Posterior vena cava (tissue), 2 donors: ENCODE results near the gene NPR2. TPM values are rescaled to one million over a fixed set of nuclear protein-coding genes. Genes with fewer than 3 reads are reported as not detected.

Experiments used
- DNase-seq: peaks from one replicate; pipeline ENCODE4 v3.0.0-alpha.2; 2020; ENCODE audit warnings: low spot score
- intact Hi-C, 2 donors: fragments of 100-400 bp; cut with DNase I; formaldehyde crosslinking; loops; one replicate each; pipeline versions ENCODE4 v1.14.1 to v1.14.2; 2022 to 2023
- total RNA-seq, 2 donors: library from RNA; stranded (reverse); fragmentation: NEBNext Ultra II Directional; extraction: Animal tissue kit (Norgen Biotek cat#: 25700); gene quantifications; one replicate each; pipeline ENCODE4 v1.2.1, GENCODE V29; 2021
- donor health status: DM: yes; HTN: yes; CAD: no.
- donor health status: DM: yes; HTN: yes; CAD: no.

The NPR2 gene
- total RNA-seq, 2 donors from 2014 or later, result 27.4 to 47.1 TPM

GRCh38 chr9:35818341-35818740, 26.9 kb downstream of the NPR2 start:
- no peak for DNase-seq
- intact Hi-C loops, result loop anchor here in 1 of 2 donors (10.0 kb wide), 1 partner anchor 154 kb away; the partner anchor contains the start of gene ARHGEF39

- intact Hi-C loops, result no loop called here
- no peak for DNase-seq
Observed at GRCh38 chr9:35820076-35820475, 28.7 kb downstream of the NPR2 start.

- intact Hi-C loops, result no loop called here
Observed at GRCh38 chr9:35822926-35823325, 31.5 kb downstream of the NPR2 start.

GRCh38 chr9:35826071-35826701, 34.8 kb downstream of the NPR2 start:
- DNase-seq, result no peak
- intact Hi-C loops, result loop anchor here in 1 of 2 donors (5.0 kb wide), 1 partner anchor 34 kb away; the partner anchor contains the start of gene NPR2

More at GRCh38 chr9:35822926-35823325, 31.5 kb downstream of the NPR2 start:
- DNase-seq, result no peak

GRCh38 chr9:35827486-35827885, 36.1 kb downstream of the NPR2 start:
- no peak for DNase-seq
- intact Hi-C loops, result loop anchor here in 1 of 2 donors (5.0 kb wide), 1 partner anchor 35 kb away; the partner anchor contains the start of gene NPR2

GRCh38 chr9:35828716-35829083, 37.3 kb downstream of the NPR2 start, which contains the start of gene FAM221B:
Gene FAM221B, minus strand, starts transcription at chr9:35828732. Its CDS starts 2,571 bp downstream, at chr9:35826161.
- intact Hi-C loops, result loop anchor here (1.0 to 5.0 kb wide), 2 partner anchors 35 to 36 kb away; partner anchors contain the start of gene NPR2 (in 1 of the 2)

GRCh38 chr9:35829084-35829763, 37.8 kb downstream of the NPR2 start, which contains the start of gene TMEM8B:
Gene TMEM8B, plus strand, starts transcription at chr9:35829228. Its CDS starts 220 bp downstream, at chr9:35829448.
- DNase-seq, result peak; percentile 98
- intact Hi-C loops, result loop anchor here in 1 of 2 donors (5.0 kb wide), 1 partner anchor 37 kb away; the partner anchor contains the start of gene NPR2

More at GRCh38 chr9:35828716-35829083, 37.3 kb downstream of the NPR2 start, which contains the start of gene FAM221B:
- DNase-seq, result no peak

- intact Hi-C loops, result loop anchor here in 1 of 2 donors (5.0 kb wide), 1 partner anchor 37 kb away; the partner anchor contains the start of gene NPR2
- DNase-seq, result no peak
Observed at GRCh38 chr9:35829764-35830096, 38.3 kb downstream of the NPR2 start.

GRCh38 chr9:35831040-35831439, 39.6 kb downstream of the NPR2 start:
- no peak for DNase-seq
- intact Hi-C loops, result no loop called here

- intact Hi-C loops, result no loop called here
- no peak for DNase-seq
Observed at GRCh38 chr9:35832814-35833213, 41.4 kb downstream of the NPR2 start.

GRCh38 chr9:35834260-35835215, 43.1 kb downstream of the NPR2 start:
- intact Hi-C loops, result no loop called here

GRCh38 chr9:35835216-35835632, 43.8 kb downstream of the NPR2 start:
- intact Hi-C loops, result no loop called here
- DNase-seq, result peak; percentile 74

More at GRCh38 chr9:35834260-35835215, 43.1 kb downstream of the NPR2 start:
- DNase-seq, result peak; percentile 36

GRCh38 chr9:35835766-35836165, 44.4 kb downstream of the NPR2 start:
- DNase-seq, result no peak
- intact Hi-C loops, result no loop called here

- intact Hi-C loops, result no loop called here
Observed at GRCh38 chr9:35836595-35836994, 45.2 kb downstream of the NPR2 start.

GRCh38 chr9:35839926-35840325, 48.5 kb downstream of the NPR2 start:
- intact Hi-C loops, result loop anchor here in 1 of 2 donors (10.0 kb wide), 1 partner anchor 735 kb away; the partner anchor contains the start of gene STOML2
- DNase-seq, result peak; percentile 45

More at GRCh38 chr9:35836595-35836994, 45.2 kb downstream of the NPR2 start:
- peak; percentile 25 for DNase-seq

- DNase-seq, result peak; percentile 50
- intact Hi-C loops, result loop anchor here in 1 of 2 donors (10.0 kb wide), 1 partner anchor 736 kb away; the partner anchor contains the start of gene STOML2
Observed at GRCh38 chr9:35840881-35841644, 49.7 kb downstream of the NPR2 start.

- DNase-seq, result peak; percentile 41
- intact Hi-C loops, result loop anchor here in 1 of 2 donors (10.0 kb wide), 1 partner anchor 737 kb away; the partner anchor contains the start of gene STOML2
Observed at GRCh38 chr9:35841645-35841900, 50.2 kb downstream of the NPR2 start.
